ENCODE measurements around the gene SCART1.
"Not testable (repeated sequence)": the region's sequence is repeated elsewhere in the genome, so short reads cannot be mapped to it uniquely, and the experiment has no call there.

SCART1 gene

GRCh38 chr10:133465950-133466474 is 12.3 kb downstream of the SCART1 start:
- H3K4me1 ChIP-seq (ENCODE audit: control insufficient read depth, insufficient read depth, low read length): no peaks in the 10 kb centered on the region
- H3K27ac ChIP-seq (ENCODE audit: low read length): no peak overlapping the region
- no peak overlapping the region for H3K9ac ChIP-seq (ENCODE audit: low read length in 2 of 2)
- no peaks in the 10 kb centered on the region for H3K27me3 ChIP-seq (ENCODE audit: control insufficient read depth in 1 of 2, insufficient read depth in 2 of 2, low read length in 2 of 2)
- H3K4me3 ChIP-seq (ENCODE audit: low read length in 2 of 2): no peak overlapping the region
- peaks cover 0 to 2% of the 10 kb centered on the region in 2 donors for H3K9me3 ChIP-seq (ENCODE audit: control insufficient read depth in 2 of 2, low read length in 2 of 2)
- peaks cover 0 to 7% of the 10 kb centered on the region in 2 donors for H3K36me3 ChIP-seq (ENCODE audit: control insufficient read depth in 2 of 2, insufficient read depth in 2 of 2, low read length in 2 of 2)

- Histone ChIP-seq H3K27ac (ENCODE audit: low read length) (no peak overlapping the region), H3K4me1 (ENCODE audit: control insufficient read depth, insufficient read depth, low read length) (no peaks in the 10 kb centered on the region), H3K9ac (ENCODE audit: low read length in 2 of 2) (no peak overlapping the region), H3K9me3 (ENCODE audit: control insufficient read depth in 2 of 2, low read length in 2 of 2) (peaks cover 0 to 2% of the 10 kb centered on the region in 2 donors), H3K27me3 (ENCODE audit: control insufficient read depth in 1 of 2, insufficient read depth in 2 of 2, low read length in 2 of 2) (no peaks in the 10 kb centered on the region), H3K36me3 (ENCODE audit: control insufficient read depth in 2 of 2, insufficient read depth in 2 of 2, low read length in 2 of 2) (peaks cover 0 to 7% of the 10 kb centered on the region in 2 donors), H3K4me3 (ENCODE audit: low read length in 2 of 2) (no peak overlapping the region)
Observed at GRCh38 chr10:133466683-133467275, 13.0 kb downstream of the SCART1 start.

GRCh38 chr10:133467286-133467911 is 13.7 kb downstream of the SCART1 start:
- Histone ChIP-seq H3K4me3 (ENCODE audit: low read length in 2 of 2) (no peak overlapping the region), H3K9me3 (ENCODE audit: control insufficient read depth in 2 of 2, low read length in 2 of 2) (peaks cover 0 to 2% of the 10 kb centered on the region in 2 donors), H3K9ac (ENCODE audit: low read length in 2 of 2) (no peak overlapping the region), H3K27me3 (ENCODE audit: control insufficient read depth in 1 of 2, insufficient read depth in 2 of 2, low read length in 2 of 2) (no peaks in the 10 kb centered on the region), H3K4me1 (ENCODE audit: control insufficient read depth, insufficient read depth, low read length) (no peaks in the 10 kb centered on the region), H3K36me3 (ENCODE audit: control insufficient read depth in 2 of 2, insufficient read depth in 2 of 2, low read length in 2 of 2) (peaks cover 0 to 7% of the 10 kb centered on the region in 2 donors), H3K27ac (ENCODE audit: low read length) (no peak overlapping the region)

GRCh38 chr10:133469205-133469604 is 15.5 kb downstream of the SCART1 start:
- not testable (repeated sequence) for H3K36me3 ChIP-seq (ENCODE audit: control insufficient read depth in 2 of 2, insufficient read depth in 2 of 2, low read length in 2 of 2); H3K27ac ChIP-seq (ENCODE audit: low read length); H3K4me1 ChIP-seq (ENCODE audit: control insufficient read depth, insufficient read depth, low read length); H3K9ac ChIP-seq (ENCODE audit: low read length in 2 of 2); H3K27me3 ChIP-seq (ENCODE audit: control insufficient read depth in 1 of 2, insufficient read depth in 2 of 2, low read length in 2 of 2); H3K9me3 ChIP-seq (ENCODE audit: control insufficient read depth in 2 of 2, low read length in 2 of 2); H3K4me3 ChIP-seq (ENCODE audit: low read length in 2 of 2)

- Histone ChIP-seq H3K9ac (ENCODE audit: low read length in 2 of 2) (no peak overlapping the region), H3K9me3 (ENCODE audit: control insufficient read depth in 2 of 2, low read length in 2 of 2) (peaks cover 0 to 2% of the 10 kb centered on the region in 2 donors), H3K27me3 (ENCODE audit: control insufficient read depth in 1 of 2, insufficient read depth in 2 of 2, low read length in 2 of 2) (no peaks in the 10 kb centered on the region), H3K36me3 (ENCODE audit: control insufficient read depth in 2 of 2, insufficient read depth in 2 of 2, low read length in 2 of 2) (peaks cover 0 to 7% of the 10 kb centered on the region in 2 donors), H3K4me3 (ENCODE audit: low read length in 2 of 2) (no peak overlapping the region), H3K4me1 (ENCODE audit: control insufficient read depth, insufficient read depth, low read length) (no peaks in the 10 kb centered on the region), H3K27ac (ENCODE audit: low read length) (no peak overlapping the region)
Observed at GRCh38 chr10:133471300-133472109, 17.8 kb downstream of the SCART1 start.

GRCh38 chr10:133473270-133473669 is 19.5 kb downstream of the SCART1 start:
- H3K9ac ChIP-seq (ENCODE audit: low read length in 2 of 2): no peak overlapping the region
- no peaks in the 10 kb centered on the region for H3K9me3 ChIP-seq (ENCODE audit: control insufficient read depth in 2 of 2, low read length in 2 of 2)
- no peaks in the 10 kb centered on the region for H3K4me1 ChIP-seq (ENCODE audit: control insufficient read depth, insufficient read depth, low read length)
- H3K27ac ChIP-seq (ENCODE audit: low read length): no peak overlapping the region
- H3K27me3 ChIP-seq (ENCODE audit: control insufficient read depth in 1 of 2, insufficient read depth in 2 of 2, low read length in 2 of 2): no peaks in the 10 kb centered on the region
- H3K4me3 ChIP-seq (ENCODE audit: low read length in 2 of 2): no peak overlapping the region
- H3K36me3 ChIP-seq (ENCODE audit: control insufficient read depth in 2 of 2, insufficient read depth in 2 of 2, low read length in 2 of 2): peaks cover 0 to 2% of the 10 kb centered on the region in 2 donors

GRCh38 chr10:133474027-133474426 is 20.3 kb downstream of the SCART1 start:
- Histone ChIP-seq H3K4me1 (ENCODE audit: control insufficient read depth, insufficient read depth, low read length) (no peaks in the 10 kb centered on the region), H3K9ac (ENCODE audit: low read length in 2 of 2) (no peak overlapping the region), H3K9me3 (ENCODE audit: control insufficient read depth in 2 of 2, low read length in 2 of 2) (no peaks in the 10 kb centered on the region), H3K36me3 (ENCODE audit: control insufficient read depth in 2 of 2, insufficient read depth in 2 of 2, low read length in 2 of 2) (peaks cover 0 to 2% of the 10 kb centered on the region in 2 donors), H3K27ac (ENCODE audit: low read length) (no peak overlapping the region), H3K4me3 (ENCODE audit: low read length in 2 of 2) (no peak overlapping the region), H3K27me3 (ENCODE audit: control insufficient read depth in 1 of 2, insufficient read depth in 2 of 2, low read length in 2 of 2) (no peaks in the 10 kb centered on the region)

- no peaks in the 10 kb centered on the region for H3K9me3 ChIP-seq (ENCODE audit: control insufficient read depth in 2 of 2, low read length in 2 of 2)
- H3K27ac ChIP-seq (ENCODE audit: low read length): no peak overlapping the region
- H3K9ac ChIP-seq (ENCODE audit: low read length in 2 of 2): no peak overlapping the region
- no peaks in the 10 kb centered on the region for H3K27me3 ChIP-seq (ENCODE audit: control insufficient read depth in 1 of 2, insufficient read depth in 2 of 2, low read length in 2 of 2)
- no peaks in the 10 kb centered on the region for H3K4me1 ChIP-seq (ENCODE audit: control insufficient read depth, insufficient read depth, low read length)
- peaks cover 0 to 2% of the 10 kb centered on the region in 2 donors for H3K36me3 ChIP-seq (ENCODE audit: control insufficient read depth in 2 of 2, insufficient read depth in 2 of 2, low read length in 2 of 2)
- H3K4me3 ChIP-seq (ENCODE audit: low read length in 2 of 2): no peak overlapping the region
Observed at GRCh38 chr10:133474665-133475424, 21.1 kb downstream of the SCART1 start.

GRCh38 chr10:133475425-133475734 is 21.6 kb downstream of the SCART1 start:
- Histone ChIP-seq H3K36me3 (ENCODE audit: control insufficient read depth in 2 of 2, insufficient read depth in 2 of 2, low read length in 2 of 2) (no peaks in the 10 kb centered on the region), H3K4me1 (ENCODE audit: control insufficient read depth, insufficient read depth, low read length) (no peaks in the 10 kb centered on the region), H3K27me3 (ENCODE audit: control insufficient read depth in 1 of 2, insufficient read depth in 2 of 2, low read length in 2 of 2) (no peaks in the 10 kb centered on the region), H3K4me3 (ENCODE audit: low read length in 2 of 2) (no peak overlapping the region), H3K9me3 (ENCODE audit: control insufficient read depth in 2 of 2, low read length in 2 of 2) (no peaks in the 10 kb centered on the region), H3K27ac (ENCODE audit: low read length) (no peak overlapping the region), H3K9ac (ENCODE audit: low read length in 2 of 2) (no peak overlapping the region)

GRCh38 chr10:133475821-133476640 is 22.3 kb downstream of the SCART1 start:
- H3K4me3 ChIP-seq (ENCODE audit: low read length in 2 of 2): no peak overlapping the region
- no peak overlapping the region for H3K27ac ChIP-seq (ENCODE audit: low read length)
- no peak overlapping the region for H3K9ac ChIP-seq (ENCODE audit: low read length in 2 of 2)
- H3K27me3 ChIP-seq (ENCODE audit: control insufficient read depth in 1 of 2, insufficient read depth in 2 of 2, low read length in 2 of 2): no peaks in the 10 kb centered on the region
- no peaks in the 10 kb centered on the region for H3K9me3 ChIP-seq (ENCODE audit: control insufficient read depth in 2 of 2, low read length in 2 of 2)
- no peaks in the 10 kb centered on the region for H3K4me1 ChIP-seq (ENCODE audit: control insufficient read depth, insufficient read depth, low read length)
- H3K36me3 ChIP-seq (ENCODE audit: control insufficient read depth in 2 of 2, insufficient read depth in 2 of 2, low read length in 2 of 2): no peaks in the 10 kb centered on the region

Data from stomach smooth muscle (tissue), 2 donors.